K562 (cell line): ENCODE data around the gene GPR75.

Experiments
- CBX3 ChIP-seq, 2 experiments: IDR thresholded peaks; 1 replicate in 1 of 2; 2 replicates in 1 of 2; pipeline ENCODE4 v1.6.1; 2012; ENCODE audit warnings: inconsistent platforms in 2 of 2, low read length in 2 of 2, borderline replicate concordance in 1 of 2, control low read depth in 1 of 2
- CTCF ChIP-seq, 3 experiments: IDR thresholded peaks in 2 of 3; conservative IDR thresholded peaks in 1 of 3; 2 replicates each; pipeline ENCODE4 v1.5.1; 2011 to 2012; ENCODE audit warnings: low read length in 3 of 3, mild to moderate bottlenecking in 3 of 3, control low read depth in 2 of 3, improper control_type of control experiment in 1 of 3, inconsistent platforms in 1 of 3, low read depth in 1 of 3, mixed read lengths in 1 of 3, moderate library complexity in 1 of 3; ENCODE audit not compliant: insufficient read depth in 2 of 3
- FOS ChIP-seq: IDR thresholded peaks from 3 replicates; pipeline ENCODE4 v1.6.1; 2011; ENCODE audit not compliant: insufficient read length; ENCODE audit errors: extremely low read depth
- KDM1A ChIP-seq, 2 experiments: fragments of 450-650 bp; IDR thresholded peaks; 2 replicates each; pipeline ENCODE4 v1.6.1; 2016; ENCODE audit warnings: mild to moderate bottlenecking in 2 of 2
- KDM4B ChIP-seq, 2 experiments: fragments of 450-650 bp in 1 of 2; sonication (generic) in 1 of 2; IDR thresholded peaks; 2 replicates each; pipeline ENCODE4 v1.6.1; 2016 to 2017; ENCODE audit warnings: borderline replicate concordance in 2 of 2, antibody characterized with exemption in 1 of 2, low read depth in 1 of 2, mild to moderate bottlenecking in 1 of 2
- MXD1 ChIP-seq: fragments of 250-450 bp; sonication (Bioruptor Pico); IDR thresholded peaks from 2 replicates; pipeline ENCODE4 v1.8.0; 2021; ENCODE audit warnings: borderline replicate concordance, mild to moderate bottlenecking, moderate library complexity; ENCODE audit not compliant: poor library complexity, severe bottlenecking
- NELFE ChIP-seq: IDR thresholded peaks from 2 replicates; pipeline ENCODE4 v1.6.1; 2011; ENCODE audit warnings: mild to moderate bottlenecking; ENCODE audit not compliant: insufficient read depth, insufficient read length
- NR2C2 ChIP-seq, 2 experiments: fragments of 200-800 bp in 1 of 2; sonication (Bioruptor generic) in 1 of 2; sonication (generic) in 1 of 2; formaldehyde crosslinking in 1 of 2; IDR thresholded peaks; 2 replicates each; pipeline versions ENCODE4 v1.6.1 to v1.8.0; 2016 to 2022; ENCODE audit warnings: mild to moderate bottlenecking in 1 of 2, missing compliant biosample characterization in 1 of 2, missing genetic modification characterization in 1 of 2, missing genetic modification reagents in 1 of 2
- SAFB2 ChIP-seq: fragments of 200-400 bp; formaldehyde crosslinking; IDR thresholded peaks from 2 replicates; pipeline ENCODE4 v1.6.1; 2018; ENCODE audit warnings: borderline replicate concordance, low read length, low read depth, moderate library complexity; ENCODE audit not compliant: severe bottlenecking
- SIN3B ChIP-seq: fragments of 450-650 bp; IDR thresholded peaks from 2 replicates; pipeline ENCODE4 v1.6.1; 2017; ENCODE audit warnings: low read depth, mild to moderate bottlenecking, moderate library complexity
- TCF7L2 ChIP-seq: fragments of 150-350 bp; IDR thresholded peaks from 2 replicates; pipeline ENCODE4 v1.6.1; 2016; ENCODE audit warnings: low read depth, mild to moderate bottlenecking, low read length, moderate library complexity
- ZFP36 ChIP-seq: fragments of 150-350 bp; IDR thresholded peaks from 2 replicates; pipeline ENCODE4 v1.6.1; 2018; ENCODE audit warnings: low read length, low read depth; ENCODE audit not compliant: partially characterized antibody
- ZNF668 ChIP-seq: fragments of 250-450 bp; sonication (Bioruptor Pico); IDR thresholded peaks from 2 replicates; pipeline ENCODE4 v1.8.0; 2022; ENCODE audit warnings: mild to moderate bottlenecking, inconsistent platforms
- TF ChIP-seq, protein P1 (sequence below): sonication (generic); formaldehyde crosslinking; IDR thresholded peaks from 2 replicates; pipeline ENCODE4 v1.8.1; 2023; ENCODE audit warnings: mild to moderate bottlenecking, missing genetic modification reagents

DNA sequence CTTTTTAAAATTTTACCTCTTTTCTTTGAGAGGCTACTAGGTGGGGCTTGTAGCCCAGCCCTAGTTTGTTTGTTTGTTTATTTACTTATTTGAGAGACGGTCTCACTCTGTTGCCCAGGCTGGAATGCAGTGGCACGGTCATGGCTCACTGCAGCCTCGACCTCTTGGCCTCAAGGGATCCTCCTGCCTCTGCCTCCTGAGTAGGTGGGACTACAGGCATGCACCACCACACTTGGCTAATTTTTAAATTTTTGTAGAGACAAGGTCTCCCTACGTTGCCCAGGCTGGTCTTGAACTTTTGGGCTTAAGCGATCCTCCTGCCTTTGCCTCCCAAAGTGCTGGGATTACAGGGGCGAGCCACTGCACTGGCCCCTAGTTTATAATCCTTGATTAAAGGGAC lies 38.0 kb downstream of the GPR75 start:
- TF ChIP-seq KDM1A (IDR thresholded peaks at IDR 0.05) (no peak), FOS (no peak), NELFE (no peak), CTCF (IDR thresholded peaks at IDR 0.05 in 2 of 3, conservative IDR thresholded peaks at IDR 0.05 in 1 of 3; ENCODE audit: insufficient read depth in 2 of 3, low read depth in 1 of 3, low read length in 3 of 3) (no peak), CBX3 (IDR thresholded peaks at IDR 0.05; ENCODE audit: borderline replicate concordance in 1 of 2, low read length in 2 of 2) (no peak), NR2C2 (CRISPR knock-in tag; IDR thresholded peaks at IDR 0.05) (no peak), NR2C2 (tag; IDR thresholded peaks at IDR 0.05) (no peak), ZNF668 (CRISPR knock-in tag) (no peak), KDM4B (IDR thresholded peaks at IDR 0.05; ENCODE audit: borderline replicate concordance in 2 of 2, low read depth in 1 of 2) (no peak), SAFB2 (no peak), MXD1 (CRISPR knock-in tag) (no peak), ZFP36 (no peak), TCF7L2 (no peak), SIN3B (no peak)
- TF ChIP-seq, protein P1, sequence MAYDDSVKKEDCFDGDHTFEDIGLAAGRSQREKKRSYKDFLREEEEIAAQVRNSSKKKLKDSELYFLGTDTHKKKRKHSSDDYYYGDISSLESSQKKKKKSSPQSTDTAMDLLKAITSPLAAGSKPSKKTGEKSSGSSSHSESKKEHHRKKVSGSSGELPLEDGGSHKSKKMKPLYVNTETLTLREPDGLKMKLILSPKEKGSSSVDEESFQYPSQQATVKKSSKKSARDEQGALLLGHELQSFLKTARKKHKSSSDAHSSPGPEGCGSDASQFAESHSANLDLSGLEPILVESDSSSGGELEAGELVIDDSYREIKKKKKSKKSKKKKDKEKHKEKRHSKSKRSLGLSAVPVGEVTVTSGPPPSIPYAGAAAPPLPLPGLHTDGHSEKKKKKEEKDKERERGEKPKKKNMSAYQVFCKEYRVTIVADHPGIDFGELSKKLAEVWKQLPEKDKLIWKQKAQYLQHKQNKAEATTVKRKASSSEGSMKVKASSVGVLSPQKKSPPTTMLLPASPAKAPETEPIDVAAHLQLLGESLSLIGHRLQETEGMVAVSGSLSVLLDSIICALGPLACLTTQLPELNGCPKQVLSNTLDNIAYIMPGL (CRISPR knock-in tag), result no peak
